Fibroblast of lung (primary cell): ENCODE measurements around the gene SPACA7. TPM values are rescaled to one million over a fixed set of nuclear protein-coding genes. Genes with fewer than 3 reads are reported as not detected.

Experiments used
- DNase-seq, 2 donors: peaks; one replicate each; pipeline versions ENCODE4 v3.0.0 to v3.0.0-alpha.2; 2010; ENCODE audit warnings: low read depth in 2 of 2
- H2AFZ ChIP-seq: 2 replicates; pipeline ENCODE4 v1.5.1; 2012; ENCODE audit warnings: low read length, control low read depth, inconsistent platforms
- H3K27ac ChIP-seq: 2 replicates; pipeline ENCODE4 v1.5.1; 2011; ENCODE audit warnings: low read length, control low read depth; ENCODE audit not compliant: insufficient read depth
- H3K27me3 ChIP-seq: 2 replicates; pipeline ENCODE4 v1.5.1; 2011; ENCODE audit warnings: mild to moderate bottlenecking, low read length; ENCODE audit not compliant: control insufficient read depth, insufficient read depth
- H3K36me3 ChIP-seq: 2 replicates; pipeline ENCODE4 v1.5.1; 2011; ENCODE audit warnings: low read length; ENCODE audit not compliant: control insufficient read depth, insufficient read depth
- H3K4me1 ChIP-seq: 2 replicates; pipeline ENCODE4 v1.5.1; 2011; ENCODE audit warnings: low read length; ENCODE audit not compliant: control insufficient read depth, insufficient read depth; ENCODE audit errors: extremely low read depth
- H3K4me2 ChIP-seq: 2 replicates; pipeline ENCODE4 v1.5.1; 2011; ENCODE audit warnings: low read length, control low read depth; ENCODE audit not compliant: insufficient read depth; ENCODE audit errors: extremely low read depth
- H3K4me3 ChIP-seq, 4 experiments: fragments of 200-600 bp in 1 of 4; sonication (generic) in 1 of 4; replicated peaks in 1 of 4; 2 replicates each; pipeline ENCODE4 v1.5.1; 2011 to 2016; ENCODE audit warnings: low read length in 4 of 4, low read depth in 3 of 4, mild to moderate bottlenecking in 3 of 4, control low read depth in 2 of 4, inconsistent platforms in 1 of 4, mixed read lengths in 1 of 4; ENCODE audit not compliant: insufficient read depth in 1 of 4; ENCODE audit errors: control extremely low read depth in 1 of 4
- H3K79me2 ChIP-seq: 2 replicates; pipeline ENCODE4 v1.5.1; 2012; ENCODE audit warnings: mild to moderate bottlenecking, low read length, inconsistent platforms; ENCODE audit not compliant: control insufficient read depth, insufficient read depth
- H3K9ac ChIP-seq: 2 replicates; pipeline ENCODE4 v1.5.1; 2011; ENCODE audit warnings: mild to moderate bottlenecking, low read length, control low read depth; ENCODE audit not compliant: insufficient read depth
- H3K9me3 ChIP-seq: 2 replicates; pipeline ENCODE4 v1.5.1; 2012; ENCODE audit warnings: low read depth, low read length; ENCODE audit not compliant: control insufficient read depth, insufficient read depth
- H4K20me1 ChIP-seq: 2 replicates; pipeline ENCODE4 v1.5.1; 2011; ENCODE audit warnings: low read length; ENCODE audit not compliant: control insufficient read depth, insufficient read depth; ENCODE audit errors: extremely low read depth
- EZH2 ChIP-seq: IDR thresholded peaks from 2 replicates; pipeline ENCODE4 v1.5.1; 2012; ENCODE audit warnings: low read length, control low read depth, mild to moderate bottlenecking; ENCODE audit errors: missing control alignments
- polyA plus RNA-seq, 2 donors: library from polyadenylated mRNA; depleted of rRNA in 1 of 2; stranded (reverse) in 1 of 2; unstranded in 1 of 2; fragments of >200 nt; gene quantifications; 2 replicates each; pipeline ENCODE4 v1.2.1, GENCODE V29; 2011 to 2012; ENCODE audit warnings: missing spikeins in 1 of 2
- total RNA-seq: library from RNA; depleted of rRNA; stranded (reverse); fragments of >200 nt; gene quantifications from 2 replicates; pipeline ENCODE4 v1.2.1, GENCODE V29; 2014
- TF ChIP-seq, protein P1 (sequence below), 2 donors: IDR thresholded peaks in 1 of 2; conservative IDR thresholded peaks in 1 of 2; 1 replicate in 1 of 2; 2 replicates in 1 of 2; pipeline ENCODE4 v1.5.1; 2011 to 2012; ENCODE audit warnings: low read length in 2 of 2, control low read depth in 1 of 2, inconsistent platforms in 1 of 2, low read depth in 1 of 2, mild to moderate bottlenecking in 1 of 2

Gene SPACA7
- total and polyA plus RNA-seq, 2 donors (not counting 1 experiment from before 2014, with no cell fraction given), result not detected

GRCh38 chr13:112474869-112475268, 98.7 kb downstream of the SPACA7 start:
- no peak overlapping the region for H3K27ac ChIP-seq
- H3K9ac ChIP-seq, result no peak overlapping the region
- H4K20me1 ChIP-seq, result no peaks in the 10 kb centered on the region
- TF ChIP-seq, protein P1, sequence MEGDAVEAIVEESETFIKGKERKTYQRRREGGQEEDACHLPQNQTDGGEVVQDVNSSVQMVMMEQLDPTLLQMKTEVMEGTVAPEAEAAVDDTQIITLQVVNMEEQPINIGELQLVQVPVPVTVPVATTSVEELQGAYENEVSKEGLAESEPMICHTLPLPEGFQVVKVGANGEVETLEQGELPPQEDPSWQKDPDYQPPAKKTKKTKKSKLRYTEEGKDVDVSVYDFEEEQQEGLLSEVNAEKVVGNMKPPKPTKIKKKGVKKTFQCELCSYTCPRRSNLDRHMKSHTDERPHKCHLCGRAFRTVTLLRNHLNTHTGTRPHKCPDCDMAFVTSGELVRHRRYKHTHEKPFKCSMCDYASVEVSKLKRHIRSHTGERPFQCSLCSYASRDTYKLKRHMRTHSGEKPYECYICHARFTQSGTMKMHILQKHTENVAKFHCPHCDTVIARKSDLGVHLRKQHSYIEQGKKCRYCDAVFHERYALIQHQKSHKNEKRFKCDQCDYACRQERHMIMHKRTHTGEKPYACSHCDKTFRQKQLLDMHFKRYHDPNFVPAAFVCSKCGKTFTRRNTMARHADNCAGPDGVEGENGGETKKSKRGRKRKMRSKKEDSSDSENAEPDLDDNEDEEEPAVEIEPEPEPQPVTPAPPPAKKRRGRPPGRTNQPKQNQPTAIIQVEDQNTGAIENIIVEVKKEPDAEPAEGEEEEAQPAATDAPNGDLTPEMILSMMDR (conservative IDR thresholded peaks at IDR 0.05 in 1 of 2, IDR thresholded peaks at IDR 0.05 in 1 of 2; ENCODE audit: low read depth in 1 of 2, low read length in 2 of 2), result no peak
- TF ChIP-seq EZH2, result no peak
- DNase-seq, result no peak
- no peak overlapping the region for H3K4me2 ChIP-seq
- H3K4me3 ChIP-seq, result no peak overlapping the region
- H3K79me2 ChIP-seq, result no peaks in the 10 kb centered on the region
- H3K27me3 ChIP-seq, result no peaks in the 10 kb centered on the region
- no peaks in the 10 kb centered on the region for H3K9me3 ChIP-seq
- H2AFZ ChIP-seq, result no peak overlapping the region
- H3K36me3 ChIP-seq, result no peaks in the 10 kb centered on the region
- H3K4me1 ChIP-seq, result no peaks in the 10 kb centered on the region

DNA sequence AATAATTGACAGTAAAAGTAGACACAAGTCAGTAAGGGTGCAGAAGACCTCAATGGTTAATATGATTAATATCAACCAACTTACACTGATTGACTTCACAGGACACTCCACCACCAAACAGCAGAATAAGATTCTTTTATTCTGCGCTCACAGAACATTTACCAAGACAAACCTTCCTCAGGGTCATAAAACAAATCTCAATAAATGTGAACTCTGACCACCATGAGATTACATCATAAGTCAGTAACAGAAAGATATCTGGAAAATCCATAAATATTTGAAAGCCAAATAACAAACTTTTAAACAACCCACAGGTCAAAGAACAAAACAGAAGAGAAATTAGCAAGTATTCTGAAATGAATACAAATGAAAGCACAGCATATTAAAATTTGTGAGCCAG, 99.7 kb downstream of the SPACA7 start:
- no peak overlapping the region for H3K4me2 ChIP-seq
- DNase-seq, result no peak
- H4K20me1 ChIP-seq, result no peaks in the 10 kb centered on the region
- no peak for TF ChIP-seq EZH2
- TF ChIP-seq, protein P1 (conservative IDR thresholded peaks at IDR 0.05 in 1 of 2, IDR thresholded peaks at IDR 0.05 in 1 of 2; ENCODE audit: low read depth in 1 of 2, low read length in 2 of 2), result no peak
- no peak overlapping the region for H3K4me3 ChIP-seq
- H2AFZ ChIP-seq, result no peak overlapping the region
- no peaks in the 10 kb centered on the region for H3K79me2 ChIP-seq
- H3K27me3 ChIP-seq, result no peaks in the 10 kb centered on the region
- no peaks in the 10 kb centered on the region for H3K36me3 ChIP-seq
- no peaks in the 10 kb centered on the region for H3K9me3 ChIP-seq
- no peaks in the 10 kb centered on the region for H3K4me1 ChIP-seq
- H3K9ac ChIP-seq, result no peak overlapping the region
- no peak overlapping the region for H3K27ac ChIP-seq

DNA sequence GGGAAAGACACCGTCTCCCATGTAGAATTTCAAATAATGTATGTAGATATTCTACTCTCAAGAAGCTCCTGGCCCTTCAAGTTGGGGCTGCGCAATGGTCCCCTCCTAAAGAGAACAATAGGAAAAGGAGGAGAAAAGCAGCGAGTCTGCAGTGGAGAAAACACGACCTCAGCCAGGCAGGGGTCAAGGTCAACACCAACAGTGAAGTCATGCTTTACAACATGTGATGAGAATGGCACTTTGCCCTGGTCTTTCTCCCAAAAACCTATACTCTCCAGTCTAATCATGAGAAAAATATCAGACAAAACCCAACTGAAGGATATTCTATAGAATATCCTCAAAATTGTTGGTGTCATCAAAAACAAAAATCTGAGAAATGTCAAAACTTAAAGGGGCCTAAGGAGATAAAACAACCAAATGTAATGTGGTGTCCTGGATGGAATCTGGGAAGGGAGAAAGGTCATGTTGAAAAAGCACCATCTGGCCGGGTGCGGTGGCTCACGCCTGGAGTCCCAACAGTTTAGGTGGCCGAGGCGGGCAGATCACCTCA, 101.0 kb downstream of the SPACA7 start:
- Histone ChIP-seq H3K9ac (no peak overlapping the region), H3K79me2 (no peaks in the 10 kb centered on the region), H4K20me1 (no peaks in the 10 kb centered on the region), H3K4me2 (no peak overlapping the region), H3K27ac (no peak overlapping the region), H3K27me3 (no peaks in the 10 kb centered on the region), H3K4me3 (no peak overlapping the region), H3K36me3 (no peaks in the 10 kb centered on the region), H2AFZ (no peak overlapping the region), H3K4me1 (no peaks in the 10 kb centered on the region), H3K9me3 (no peaks in the 10 kb centered on the region)
- DNase-seq, result peak in 1 of 2 donors; percentile 40
- TF ChIP-seq, protein P1 (conservative IDR thresholded peaks at IDR 0.05 in 1 of 2, IDR thresholded peaks at IDR 0.05 in 1 of 2; ENCODE audit: low read depth in 1 of 2, low read length in 2 of 2), result no peak
- TF ChIP-seq EZH2, result no peak
